GM12892 (cell line): ENCODE measurements around the gene FSTL4.

Source experiments
- DNase-seq: peaks from one replicate; pipeline ENCODE4 v3.0.0; 2011; ENCODE audit not compliant: insufficient read length
- FAIRE-seq: peaks from 2 replicates; lab custom pipeline; 2011; peaks lifted over from hg19 to GRCh38; lab: Jason Lieb, UNC
- POLR2A ChIP-seq: IDR thresholded peaks from 2 replicates; pipeline ENCODE4 v1.6.1; 2011; ENCODE audit warnings: low read depth, low read length, control low read depth
- POLR2AphosphoS5 ChIP-seq: IDR thresholded peaks from 2 replicates; pipeline ENCODE4 v1.6.1; 2011; ENCODE audit warnings: low read depth, low read length, control low read depth
- TAF1 ChIP-seq: IDR thresholded peaks from 2 replicates; pipeline ENCODE4 v1.6.1; 2011; ENCODE audit warnings: low read depth, mild to moderate bottlenecking, control low read depth, low read length, borderline replicate concordance

FSTL4 gene

GRCh38 chr5:133444711-133445110 lies 167.6 kb downstream of the FSTL4 start:
- TF ChIP-seq POLR2AphosphoS5, result no peak
- no peak for TF ChIP-seq TAF1
- TF ChIP-seq POLR2A, result no peak
- FAIRE-seq, result no peak
- no peak for DNase-seq

GRCh38 chr5:133441166-133441815 lies 171.1 kb downstream of the FSTL4 start:
- no peak for TF ChIP-seq POLR2AphosphoS5
- TF ChIP-seq TAF1, result no peak
- TF ChIP-seq POLR2A, result no peak
- FAIRE-seq (no peak), DNase-seq (no peak)

DNA sequence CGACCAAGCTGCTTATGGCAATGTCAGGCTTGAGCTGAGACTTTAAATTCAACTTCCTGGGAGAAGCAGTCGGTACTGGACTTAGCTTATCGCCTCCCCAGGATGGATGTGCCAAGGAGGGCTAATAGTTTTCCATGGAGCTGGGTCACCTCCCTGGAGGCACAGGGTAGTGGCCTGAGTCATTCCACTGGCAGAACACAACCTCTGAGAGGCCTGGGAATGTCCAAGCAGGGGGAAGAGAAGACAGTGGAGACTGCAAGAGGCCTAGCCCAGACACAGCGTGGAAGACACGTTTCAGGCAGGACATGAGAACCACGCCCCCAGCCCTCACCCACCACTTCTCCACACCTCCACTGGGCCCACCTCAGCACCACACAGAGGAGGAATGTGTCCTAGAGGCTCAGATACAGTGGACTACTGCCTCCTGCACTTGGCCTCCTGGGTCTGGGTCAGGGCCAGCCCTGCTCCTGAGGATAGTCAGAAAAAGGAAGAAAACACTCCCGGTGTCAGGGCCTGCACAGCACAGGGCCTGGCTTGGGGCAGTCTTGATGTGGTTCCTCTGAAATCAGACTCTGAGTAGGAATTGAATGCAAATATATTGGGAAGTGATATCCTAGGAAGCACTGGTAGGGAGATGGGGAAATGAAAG lies 171.8 kb downstream of the FSTL4 start:
- FAIRE-seq (no peak), DNase-seq (no peak)
- TF ChIP-seq POLR2AphosphoS5, result no peak
- TF ChIP-seq TAF1, result no peak
- no peak for TF ChIP-seq POLR2A

DNA sequence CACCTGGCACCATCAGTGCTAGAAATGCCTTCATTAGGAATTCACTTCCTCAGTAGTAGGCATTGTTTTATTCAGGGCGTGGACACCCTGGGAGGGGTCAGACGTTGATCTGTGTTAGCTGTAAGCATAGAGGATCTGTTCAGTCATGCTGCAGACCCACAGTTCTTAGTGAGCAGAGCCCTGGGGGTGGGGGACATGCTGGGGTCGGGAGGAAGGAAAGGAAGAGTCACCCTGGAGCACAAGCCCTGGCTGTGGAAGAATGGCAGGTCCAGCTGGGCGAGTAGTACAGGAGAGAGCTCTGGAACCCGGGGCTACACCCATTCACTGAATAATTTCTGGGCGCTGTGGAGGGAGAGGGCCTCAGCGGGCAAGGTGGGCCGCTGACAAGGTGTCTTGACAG lies 172.5 kb downstream of the FSTL4 start:
- no peak for TF ChIP-seq POLR2AphosphoS5
- DNase-seq (no peak), FAIRE-seq (no peak)

- no peak for DNase-seq
- FAIRE-seq, result no peak
Observed at GRCh38 chr5:133438487-133438886, 173.9 kb downstream of the FSTL4 start.

GRCh38 chr5:133434336-133434735 lies 178.0 kb downstream of the FSTL4 start:
- FAIRE-seq (no peak), DNase-seq (no peak)

More at GRCh38 chr5:133438487-133438886, 173.9 kb downstream of the FSTL4 start:
- no peak for TF ChIP-seq TAF1

DNA sequence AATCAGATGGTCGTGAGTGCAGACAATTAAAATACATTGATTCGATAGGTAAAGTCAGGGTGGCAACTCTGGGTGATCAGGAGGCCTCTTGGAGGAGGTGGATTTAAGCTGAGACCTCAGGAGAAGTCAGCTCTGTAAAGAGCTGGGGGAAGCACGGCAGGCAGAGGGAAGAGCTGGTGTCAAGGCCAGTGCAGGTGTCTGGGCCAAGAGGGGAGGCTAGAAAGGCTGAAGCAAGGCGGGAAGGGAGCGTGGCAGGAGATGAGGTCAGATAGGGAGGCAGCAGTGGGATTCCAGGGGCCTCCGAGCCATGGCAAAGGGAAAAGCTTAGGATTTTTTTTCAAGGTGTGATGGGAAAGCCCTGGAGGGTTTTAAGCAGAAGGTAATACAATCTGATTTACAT lies 178.7 kb downstream of the FSTL4 start:
- DNase-seq, result no peak
- FAIRE-seq, result no peak
- TF ChIP-seq POLR2A, result no peak
- no peak for TF ChIP-seq POLR2AphosphoS5
- TF ChIP-seq TAF1, result no peak

More at GRCh38 chr5:133434336-133434735, 178.0 kb downstream of the FSTL4 start:
- TF ChIP-seq POLR2A, result no peak
- no peak for TF ChIP-seq TAF1
- TF ChIP-seq POLR2AphosphoS5, result no peak

GRCh38 chr5:133432956-133433532 lies 179.3 kb downstream of the FSTL4 start:
- no peak for FAIRE-seq
- TF ChIP-seq POLR2A (no peak), TAF1 (no peak), POLR2AphosphoS5 (no peak)
- no peak for DNase-seq

DNA sequence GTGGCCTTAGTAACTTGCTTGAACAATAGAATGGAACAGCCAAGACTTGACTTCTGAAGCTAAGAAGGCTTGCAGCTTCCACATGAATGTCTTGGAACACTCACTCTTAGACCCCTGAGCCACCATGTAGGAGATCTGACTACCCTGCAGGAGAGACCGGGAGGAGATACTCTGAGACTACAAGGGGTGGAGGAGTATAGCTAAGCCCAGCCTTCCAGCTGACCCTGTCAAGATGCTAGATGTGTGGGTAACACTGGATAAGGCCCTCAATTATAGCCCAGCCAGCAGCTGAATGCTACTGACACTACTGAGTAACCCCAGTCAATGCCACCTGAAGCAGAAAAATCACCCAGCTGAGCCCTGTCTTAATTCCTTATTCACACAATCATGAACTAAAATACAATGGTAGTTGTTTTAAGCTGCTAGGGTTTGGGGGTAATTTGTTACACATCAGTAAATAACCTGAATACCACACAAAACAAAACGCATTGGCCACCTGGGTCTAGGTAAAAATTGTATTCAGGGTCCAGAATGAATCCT lies 180.9 kb downstream of the FSTL4 start:
- no peak for DNase-seq
- no peak for TF ChIP-seq POLR2A
- no peak for TF ChIP-seq POLR2AphosphoS5
- no peak for TF ChIP-seq TAF1
- FAIRE-seq, result no peak

- no peak for FAIRE-seq
- no peak for DNase-seq
- TF ChIP-seq TAF1 (no peak), POLR2AphosphoS5 (no peak), POLR2A (no peak)
Observed at GRCh38 chr5:133430095-133430494, 182.2 kb downstream of the FSTL4 start.

GRCh38 chr5:133429046-133429445 lies 183.3 kb downstream of the FSTL4 start:
- DNase-seq (no peak), FAIRE-seq (no peak)
- TF ChIP-seq POLR2AphosphoS5 (no peak), POLR2A (no peak), TAF1 (no peak)

GRCh38 chr5:133428072-133428660 lies 184.2 kb downstream of the FSTL4 start:
- no peak for FAIRE-seq
- TF ChIP-seq TAF1 (no peak), POLR2AphosphoS5 (no peak), POLR2A (no peak)
- no peak for DNase-seq
